Esophagus mucosa (tissue), 1 donor: ENCODE measurements around the gene TFCP2L1. TPM values are rescaled to one million over a fixed set of nuclear protein-coding genes. Genes with fewer than 3 reads are reported as not detected.

ENCODE experiments used
- ATAC-seq: fragments of 200-7000 bp; cut with Tn5 transposase; one replicate; pipeline ENCODE4 v1.9.1; 2020
- total RNA-seq: library from RNA; stranded (reverse); gene quantifications from one replicate; pipeline ENCODE4 v1.2.4, GENCODE V29; 2023
- donor health status: DM: yes; HTN: yes; CAD: no.

TFCP2L1 gene
- total RNA-seq, 1 donor from 2014 or later = 36.5 TPM

GRCh38 chr2:121171625-121172119 lies 113.3 kb downstream of the TFCP2L1 start:
- no peak for ATAC-seq

- no peak for ATAC-seq
These were observed 114.4 kb downstream of the TFCP2L1 start for GRCh38 chr2:121170577-121170976.

GRCh38 chr2:121167411-121167810 lies 117.6 kb downstream of the TFCP2L1 start:
- no peak for ATAC-seq

Other genes with a start within 250 kb of the TFCP2L1 start
- not detected for gene RNU4ATAC, start 245.7 kb upstream of the TFCP2L1 start, total RNA-seq